OCI-LY3 (cell line): ENCODE results near the gene LTBP1.

Experiments
- H2AFZ ChIP-seq: fragments of 200-600, 300-600 bp; shearing (Covaris generic); 2 replicates; pipeline ENCODE4 v1.6.0; 2014; ENCODE audit warnings: antibody characterized with exemption, low read depth, low read length
- H3K27ac ChIP-seq: fragments of 200-600, 300-600 bp; sonication (generic); 2 replicates; pipeline ENCODE4 v1.5.1; 2014; ENCODE audit warnings: mild to moderate bottlenecking, low read length, moderate library complexity, mixed read lengths
- H3K27me3 ChIP-seq: fragments of 200-600, 300-600 bp; sonication (generic); 2 replicates; pipeline ENCODE4 v1.6.1; 2014; ENCODE audit warnings: low read depth, low read length, mixed read lengths
- H3K36me3 ChIP-seq: fragments of 200-600, 300-600 bp; sonication (generic); replicated peaks from 2 replicates; pipeline ENCODE3; 2014; ENCODE audit warnings: low read depth, low read length, mixed read lengths
- H3K4me1 ChIP-seq: fragments of 300-600, 200-600 bp; sonication (generic); 2 replicates; pipeline ENCODE4 v1.6.1; 2014; ENCODE audit warnings: low read length, mixed read lengths
- H3K4me2 ChIP-seq: fragments of 200-600, 300-600 bp; sonication (generic); 2 replicates; pipeline ENCODE4 v1.6.1; 2014; ENCODE audit warnings: low read length, mixed read lengths
- H3K4me3 ChIP-seq: fragments of 300-600, 200-600 bp; sonication (generic); 2 replicates; pipeline ENCODE4 v1.5.1; 2014; ENCODE audit warnings: antibody characterized with exemption, mild to moderate bottlenecking, low read length, moderate library complexity
- H3K79me2 ChIP-seq: fragments of 300-600, 200-600 bp; shearing (Covaris generic); 2 replicates; pipeline ENCODE4 v1.6.1; 2014; ENCODE audit warnings: mild to moderate bottlenecking, low read length, mixed read lengths
- H3K9ac ChIP-seq: fragments of 300-600, 200-600 bp; shearing (Covaris generic); 2 replicates; pipeline ENCODE4 v1.6.0; 2014; ENCODE audit warnings: mild to moderate bottlenecking, low read length, moderate library complexity
- H3K9me3 ChIP-seq: fragments of 200-600, 300-600 bp; shearing (Covaris generic); 2 replicates; pipeline ENCODE4 v1.6.1; 2014; ENCODE audit warnings: low read length, mixed read lengths; ENCODE audit not compliant: insufficient read depth
- H4K20me1 ChIP-seq: fragments of 200-600, 300-600 bp; sonication (generic); 2 replicates; pipeline ENCODE4 v1.6.1; 2016; ENCODE audit warnings: low read length, mixed read lengths; ENCODE audit not compliant: insufficient read depth
- EZH2phosphoT487 ChIP-seq: fragments of 200-600 bp; shearing (Covaris generic); IDR thresholded peaks from 2 replicates; pipeline ENCODE4 v1.6.1; 2018; ENCODE audit warnings: antibody characterized with exemption, mixed run types, low read depth
- TF ChIP-seq, protein P1 (sequence below): fragments of 200-600, 300-600 bp; sonication (generic); IDR thresholded peaks from 2 replicates; pipeline ENCODE4 v1.5.1; 2014; ENCODE audit warnings: antibody characterized with exemption, low read length, low read depth

LTBP1 gene

DNA sequence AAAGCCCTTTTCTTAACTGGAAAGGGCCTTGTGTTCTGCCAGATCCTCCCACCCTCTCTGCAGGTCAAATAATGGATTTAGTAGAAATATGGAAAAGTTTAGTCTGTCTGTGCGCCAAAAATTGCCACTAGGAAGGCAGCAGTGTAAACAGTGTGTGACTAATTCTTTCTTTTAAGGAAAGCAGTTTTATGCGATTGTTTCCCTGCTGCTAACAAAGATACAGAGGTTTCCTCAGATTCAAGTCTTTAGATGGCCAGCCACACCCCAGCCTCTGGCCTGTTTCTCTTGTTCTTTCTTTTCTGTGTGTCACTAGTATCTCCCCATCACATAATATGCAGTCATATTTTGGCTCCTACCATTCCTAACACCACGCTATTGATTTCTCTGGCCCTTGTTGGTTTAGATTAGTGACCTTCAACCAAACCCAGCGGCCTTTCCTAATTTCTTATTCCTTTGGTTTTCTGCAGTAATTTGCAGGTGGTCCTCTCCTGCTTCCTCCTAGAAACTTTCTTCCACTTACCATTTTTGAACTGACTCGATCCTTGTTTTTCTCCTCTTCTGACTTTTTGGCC lies 157.4 kb downstream of the LTBP1 start:
- Histone ChIP-seq H3K9ac (no peak overlapping the region), H3K79me2 (no peaks in the 10 kb centered on the region), H3K27ac (no peak overlapping the region), H2AFZ (no peak overlapping the region), H3K4me3 (no peak overlapping the region), H3K4me1 (no peaks in the 10 kb centered on the region), H3K36me3 (no peaks in the 10 kb centered on the region), H3K27me3 (peaks cover 4% of the 10 kb centered on the region), H3K9me3 (no peaks in the 10 kb centered on the region), H4K20me1 (no peaks in the 10 kb centered on the region), H3K4me2 (no peak overlapping the region)
- TF ChIP-seq, protein P1, sequence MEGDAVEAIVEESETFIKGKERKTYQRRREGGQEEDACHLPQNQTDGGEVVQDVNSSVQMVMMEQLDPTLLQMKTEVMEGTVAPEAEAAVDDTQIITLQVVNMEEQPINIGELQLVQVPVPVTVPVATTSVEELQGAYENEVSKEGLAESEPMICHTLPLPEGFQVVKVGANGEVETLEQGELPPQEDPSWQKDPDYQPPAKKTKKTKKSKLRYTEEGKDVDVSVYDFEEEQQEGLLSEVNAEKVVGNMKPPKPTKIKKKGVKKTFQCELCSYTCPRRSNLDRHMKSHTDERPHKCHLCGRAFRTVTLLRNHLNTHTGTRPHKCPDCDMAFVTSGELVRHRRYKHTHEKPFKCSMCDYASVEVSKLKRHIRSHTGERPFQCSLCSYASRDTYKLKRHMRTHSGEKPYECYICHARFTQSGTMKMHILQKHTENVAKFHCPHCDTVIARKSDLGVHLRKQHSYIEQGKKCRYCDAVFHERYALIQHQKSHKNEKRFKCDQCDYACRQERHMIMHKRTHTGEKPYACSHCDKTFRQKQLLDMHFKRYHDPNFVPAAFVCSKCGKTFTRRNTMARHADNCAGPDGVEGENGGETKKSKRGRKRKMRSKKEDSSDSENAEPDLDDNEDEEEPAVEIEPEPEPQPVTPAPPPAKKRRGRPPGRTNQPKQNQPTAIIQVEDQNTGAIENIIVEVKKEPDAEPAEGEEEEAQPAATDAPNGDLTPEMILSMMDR = no peak
- TF ChIP-seq EZH2phosphoT487 = no peak

DNA sequence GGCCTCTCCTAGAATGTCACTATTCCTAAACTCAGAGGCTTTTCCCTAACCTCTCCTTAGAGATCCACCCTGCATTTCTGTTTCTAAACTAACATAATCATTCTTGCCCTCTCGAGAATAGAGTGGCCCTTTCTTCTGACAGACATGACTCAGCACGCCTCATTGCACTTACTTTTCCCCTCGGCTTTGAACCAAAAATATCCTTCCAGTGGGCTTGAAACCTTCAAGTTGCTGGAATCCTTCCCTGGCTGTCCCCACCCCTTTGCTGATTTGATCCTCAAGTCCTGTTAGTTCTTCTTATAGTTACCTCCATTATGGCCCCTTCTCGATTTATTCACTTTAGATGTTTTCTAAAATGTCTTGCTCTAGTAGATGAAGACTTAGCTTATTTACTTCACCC lies 158.0 kb downstream of the LTBP1 start:
- H4K20me1 ChIP-seq = no peaks in the 10 kb centered on the region
- H3K27me3 ChIP-seq = peaks cover 4% of the 10 kb centered on the region
- H3K4me3 ChIP-seq = no peak overlapping the region
- no peaks in the 10 kb centered on the region for H3K4me1 ChIP-seq
- TF ChIP-seq, protein P1 = no peak
- no peak for TF ChIP-seq EZH2phosphoT487
- H3K79me2 ChIP-seq = no peaks in the 10 kb centered on the region
- H3K9me3 ChIP-seq = no peaks in the 10 kb centered on the region
- H2AFZ ChIP-seq = no peak overlapping the region
- no peaks in the 10 kb centered on the region for H3K36me3 ChIP-seq
- no peak overlapping the region for H3K27ac ChIP-seq
- H3K9ac ChIP-seq = no peak overlapping the region
- H3K4me2 ChIP-seq = no peak overlapping the region

DNA sequence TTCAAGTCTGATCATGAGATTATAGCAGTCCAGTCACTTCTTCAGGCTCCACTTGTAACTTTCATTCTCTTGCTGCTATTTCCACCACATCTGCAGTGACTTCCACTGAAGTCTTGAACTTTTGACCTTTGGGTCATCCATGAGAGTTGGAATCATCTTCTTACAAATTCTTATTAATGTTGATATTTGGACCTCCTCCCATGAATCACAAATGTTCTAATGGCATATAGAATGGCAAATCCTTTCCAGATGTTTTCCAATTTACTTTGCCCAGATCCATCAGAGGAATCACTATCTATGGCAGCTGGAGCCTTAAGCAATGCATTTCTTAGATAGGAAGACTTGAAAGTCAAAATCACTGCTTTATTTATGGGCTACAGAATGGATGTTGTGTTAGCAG lies 159.4 kb downstream of the LTBP1 start:
- no peaks in the 10 kb centered on the region; the same call in none of the 2 replicates for H3K27me3 ChIP-seq
- no peaks in the 10 kb centered on the region for H4K20me1 ChIP-seq
- no peak overlapping the region for H2AFZ ChIP-seq
- no peak for TF ChIP-seq EZH2phosphoT487
- TF ChIP-seq, protein P1 = no peak
- no peaks in the 10 kb centered on the region for H3K9me3 ChIP-seq
- no peaks in the 10 kb centered on the region for H3K36me3 ChIP-seq
- no peaks in the 10 kb centered on the region for H3K79me2 ChIP-seq
- no peak overlapping the region for H3K9ac ChIP-seq
- H3K27ac ChIP-seq = no peak overlapping the region
- no peak overlapping the region for H3K4me2 ChIP-seq
- no peaks in the 10 kb centered on the region for H3K4me1 ChIP-seq
- H3K4me3 ChIP-seq = no peak overlapping the region

DNA sequence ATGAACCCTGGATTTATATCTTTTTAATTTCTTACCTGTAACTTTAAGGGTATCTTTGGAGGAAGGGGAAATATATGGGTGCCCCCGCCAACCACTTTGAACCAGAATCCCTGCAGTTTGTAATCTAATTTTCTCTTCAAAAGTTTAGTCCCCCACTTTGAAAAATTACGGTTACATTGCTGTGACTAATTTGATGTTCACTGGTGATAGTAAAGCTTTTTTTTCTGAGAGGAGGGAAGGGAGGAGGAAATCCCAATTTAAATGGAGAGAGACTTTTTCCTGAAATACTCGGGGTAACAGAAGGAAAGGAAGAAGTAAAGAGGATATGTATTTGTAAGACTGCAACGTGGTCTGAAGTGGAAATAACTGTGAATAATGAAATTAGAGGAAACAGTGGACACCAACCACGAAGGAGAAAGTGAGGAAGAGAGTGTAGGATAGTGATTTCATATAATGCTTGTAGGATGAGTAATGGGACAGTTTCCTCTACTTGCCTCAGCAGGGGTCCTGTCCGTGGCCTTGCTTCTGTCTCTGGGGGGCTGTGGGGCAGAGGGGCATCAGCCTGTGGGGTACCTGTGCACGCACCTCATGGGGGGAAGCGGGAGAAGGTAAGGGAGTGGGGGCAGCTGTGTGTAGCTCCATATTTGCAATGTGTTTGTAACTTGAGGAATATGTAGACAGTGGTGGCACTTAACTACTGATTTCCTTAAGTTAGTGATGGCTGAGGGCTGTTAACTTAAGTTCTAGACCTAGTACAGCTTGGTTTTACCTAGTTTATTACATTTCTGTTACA lies 161.1 kb downstream of the LTBP1 start:
- Histone ChIP-seq H4K20me1 (no peaks in the 10 kb centered on the region), H2AFZ (no peak overlapping the region), H3K9me3 (no peaks in the 10 kb centered on the region), H3K9ac (no peak overlapping the region), H3K4me2 (no peak overlapping the region), H3K4me1 (no peaks in the 10 kb centered on the region), H3K27ac (no peak overlapping the region), H3K36me3 (no peaks in the 10 kb centered on the region), H3K27me3 (no peaks in the 10 kb centered on the region; the same call in 1 of the 2 replicates), H3K79me2 (no peaks in the 10 kb centered on the region), H3K4me3 (no peak overlapping the region)
- TF ChIP-seq, protein P1 = no peak
- no peak for TF ChIP-seq EZH2phosphoT487
